VCaP (cell line): Measurements from ENCODE around the gene RSRC1.

Source experiments
- H3K27ac ChIP-seq: fragments of 450-650 bp; 2 replicates; pipeline ENCODE4 v1.5.1; 2017
- TF ChIP-seq, protein P1 (sequence below): fragments of 450-650 bp; conservative IDR thresholded peaks from 2 replicates; pipeline ENCODE4 v1.5.1; 2017; ENCODE audit warnings: mild to moderate bottlenecking, moderate library complexity

RSRC1 gene

DNA sequence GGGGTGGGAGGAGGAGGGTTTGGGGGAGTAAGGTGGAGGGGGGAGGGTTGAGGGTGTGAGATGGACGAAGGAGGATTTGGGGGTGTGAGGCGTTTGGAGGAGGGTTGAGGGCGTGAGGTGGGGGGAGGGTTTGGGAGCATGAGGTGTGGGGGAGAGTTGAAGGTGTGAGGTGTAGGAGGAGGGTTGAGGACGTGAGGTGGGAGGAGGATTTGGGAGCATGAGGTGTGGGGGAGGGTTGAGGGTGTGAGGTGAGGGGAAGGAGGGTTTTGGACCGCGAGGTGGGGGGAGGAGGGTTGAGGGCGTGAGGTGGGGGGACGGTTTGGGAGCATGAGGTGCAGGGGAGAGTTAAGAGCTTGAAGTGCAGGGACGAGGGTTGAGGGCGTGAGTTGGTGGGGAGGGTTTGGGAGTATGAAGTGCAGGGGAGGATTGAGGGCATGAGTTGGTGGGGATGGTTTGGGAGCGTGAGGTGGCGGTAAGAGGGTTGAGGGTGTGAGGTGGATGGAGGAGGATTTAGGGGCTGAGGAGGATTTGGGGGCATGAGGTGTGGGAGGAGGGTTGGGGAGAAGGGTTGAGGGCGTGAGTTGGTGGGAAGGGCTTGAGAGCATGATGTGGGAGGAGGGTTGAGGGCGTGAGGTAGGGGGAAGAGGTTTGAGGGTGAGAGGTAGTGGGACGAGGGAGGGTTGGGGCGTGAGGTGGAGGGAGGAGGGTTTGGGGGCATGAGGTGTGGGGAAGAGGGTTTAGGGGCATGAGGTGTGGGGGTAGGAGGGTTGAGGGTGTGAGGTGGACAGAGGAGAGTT lies 462.3 kb downstream of the RSRC1 start:
- H3K27ac ChIP-seq, result no peak overlapping the region
- TF ChIP-seq, protein P1, sequence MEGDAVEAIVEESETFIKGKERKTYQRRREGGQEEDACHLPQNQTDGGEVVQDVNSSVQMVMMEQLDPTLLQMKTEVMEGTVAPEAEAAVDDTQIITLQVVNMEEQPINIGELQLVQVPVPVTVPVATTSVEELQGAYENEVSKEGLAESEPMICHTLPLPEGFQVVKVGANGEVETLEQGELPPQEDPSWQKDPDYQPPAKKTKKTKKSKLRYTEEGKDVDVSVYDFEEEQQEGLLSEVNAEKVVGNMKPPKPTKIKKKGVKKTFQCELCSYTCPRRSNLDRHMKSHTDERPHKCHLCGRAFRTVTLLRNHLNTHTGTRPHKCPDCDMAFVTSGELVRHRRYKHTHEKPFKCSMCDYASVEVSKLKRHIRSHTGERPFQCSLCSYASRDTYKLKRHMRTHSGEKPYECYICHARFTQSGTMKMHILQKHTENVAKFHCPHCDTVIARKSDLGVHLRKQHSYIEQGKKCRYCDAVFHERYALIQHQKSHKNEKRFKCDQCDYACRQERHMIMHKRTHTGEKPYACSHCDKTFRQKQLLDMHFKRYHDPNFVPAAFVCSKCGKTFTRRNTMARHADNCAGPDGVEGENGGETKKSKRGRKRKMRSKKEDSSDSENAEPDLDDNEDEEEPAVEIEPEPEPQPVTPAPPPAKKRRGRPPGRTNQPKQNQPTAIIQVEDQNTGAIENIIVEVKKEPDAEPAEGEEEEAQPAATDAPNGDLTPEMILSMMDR, result no peak

DNA sequence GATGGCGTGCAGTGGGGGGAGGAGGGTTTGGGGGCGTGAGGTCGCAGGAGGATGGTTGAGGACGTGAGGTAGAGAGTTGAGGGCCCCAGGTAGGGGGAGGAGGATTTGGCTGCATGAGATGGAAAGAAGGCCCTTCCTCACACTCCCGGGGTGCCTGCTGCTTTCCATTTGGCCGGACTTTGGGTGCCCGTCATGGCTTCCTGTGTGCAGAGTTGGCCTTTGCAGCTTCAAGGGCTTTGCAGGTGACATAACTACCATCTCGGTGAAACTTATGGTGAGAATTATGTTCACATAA lies 462.8 kb downstream of the RSRC1 start:
- H3K27ac ChIP-seq, result no peak overlapping the region
- TF ChIP-seq, protein P1, result no peak

DNA sequence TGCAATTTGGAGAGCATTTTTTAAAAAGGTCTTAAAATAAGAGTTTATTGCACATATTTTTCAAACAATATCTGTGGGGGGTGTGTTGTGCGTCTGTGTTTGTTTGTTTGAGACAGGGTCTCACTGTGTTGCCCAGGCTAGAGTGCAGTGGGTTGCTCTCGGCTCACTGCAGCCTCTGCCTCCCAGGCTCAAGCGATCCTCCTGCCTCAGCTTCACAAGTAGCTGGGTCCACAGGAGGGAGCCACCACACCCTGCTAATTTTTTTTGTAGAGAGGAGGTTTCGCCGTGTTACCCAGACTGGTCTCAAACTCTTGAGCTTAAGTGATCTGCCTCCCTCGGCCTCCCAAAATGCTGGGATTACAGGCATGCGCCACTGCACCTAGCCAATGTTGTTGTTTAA lies 463.8 kb downstream of the RSRC1 start:
- TF ChIP-seq, protein P1, result no peak

DNA sequence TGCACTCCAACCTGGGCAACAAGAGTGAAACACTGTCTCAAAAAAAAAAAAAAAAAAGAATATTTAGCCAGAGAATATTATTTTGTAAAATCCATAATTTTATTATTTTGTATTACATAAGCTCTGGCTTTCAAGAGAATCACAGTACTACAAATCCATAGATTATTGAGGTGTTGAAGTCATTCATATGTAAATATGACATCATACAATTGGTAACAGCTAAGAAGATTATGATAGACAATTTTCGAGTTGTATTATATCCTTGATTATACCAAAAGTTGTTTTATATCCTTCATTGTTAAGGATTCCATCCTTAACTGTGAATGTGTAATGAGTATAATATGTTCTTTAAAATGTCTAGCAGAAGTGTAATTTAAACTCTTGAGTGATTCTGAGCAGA lies 464.8 kb downstream of the RSRC1 start:
- no peak overlapping the region for H3K27ac ChIP-seq
- TF ChIP-seq, protein P1, result no peak

More for the DNA sequence above, 463.8 kb downstream of the RSRC1 start:
- H3K27ac ChIP-seq, result no peak overlapping the region

DNA sequence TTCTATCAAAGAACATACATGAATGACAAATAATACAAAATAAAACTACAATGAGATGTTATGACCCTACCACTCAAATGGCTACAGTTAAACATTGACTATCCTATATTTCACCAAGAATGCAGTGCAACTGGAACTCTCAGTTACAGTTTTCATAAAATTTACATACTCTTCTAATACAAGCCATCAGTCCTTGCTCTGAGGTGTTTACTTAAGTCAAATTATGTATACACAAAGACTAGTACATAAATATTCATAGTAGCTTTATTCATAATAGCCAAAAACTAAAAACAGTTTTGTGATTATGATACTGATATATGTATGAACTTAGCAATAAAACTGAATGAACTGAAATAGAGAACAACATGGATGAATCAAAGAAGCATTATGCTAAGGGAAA lies 480.3 kb downstream of the RSRC1 start:
- TF ChIP-seq, protein P1, result no peak
- H3K27ac ChIP-seq, result no peak overlapping the region
